AG04449 (cell line): ENCODE results near the gene PARD6B.

Experiments used
- CTCF ChIA-PET: fragments of 350-600 bp; formaldehyde crosslinking; extraction: SDS; loops from one replicate; lab custom pipeline; 2021; ENCODE audit warnings: antibody characterized with exemption; lab: Yijun Ruan, JAX
- POLR2A ChIA-PET: fragments of 400-600, 350-600 bp; formaldehyde crosslinking; extraction: SDS; loops from one replicate; lab custom pipeline; 2020; ENCODE audit warnings: antibody characterized with exemption, inconsistent platforms; lab: Yijun Ruan, JAX
- DNase-seq: peaks from one replicate; pipeline ENCODE4 v3.0.0-alpha.2; 2010; ENCODE audit warnings: low read depth, low spot score
- H3K4me3 ChIP-seq: 2 replicates; pipeline ENCODE4 v1.5.1; 2011; ENCODE audit warnings: low read depth, mild to moderate bottlenecking, control low read depth, low read length
- CTCF ChIP-seq: IDR thresholded peaks from one replicate; pipeline ENCODE4 v1.5.1; 2011; ENCODE audit warnings: mild to moderate bottlenecking, moderate library complexity, low read length, control low read depth, inconsistent platforms; ENCODE audit not compliant: insufficient read depth; ENCODE audit errors: missing control alignments

PARD6B gene, protein sequence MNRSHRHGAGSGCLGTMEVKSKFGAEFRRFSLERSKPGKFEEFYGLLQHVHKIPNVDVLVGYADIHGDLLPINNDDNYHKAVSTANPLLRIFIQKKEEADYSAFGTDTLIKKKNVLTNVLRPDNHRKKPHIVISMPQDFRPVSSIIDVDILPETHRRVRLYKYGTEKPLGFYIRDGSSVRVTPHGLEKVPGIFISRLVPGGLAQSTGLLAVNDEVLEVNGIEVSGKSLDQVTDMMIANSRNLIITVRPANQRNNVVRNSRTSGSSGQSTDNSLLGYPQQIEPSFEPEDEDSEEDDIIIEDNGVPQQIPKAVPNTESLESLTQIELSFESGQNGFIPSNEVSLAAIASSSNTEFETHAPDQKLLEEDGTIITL

DNA sequence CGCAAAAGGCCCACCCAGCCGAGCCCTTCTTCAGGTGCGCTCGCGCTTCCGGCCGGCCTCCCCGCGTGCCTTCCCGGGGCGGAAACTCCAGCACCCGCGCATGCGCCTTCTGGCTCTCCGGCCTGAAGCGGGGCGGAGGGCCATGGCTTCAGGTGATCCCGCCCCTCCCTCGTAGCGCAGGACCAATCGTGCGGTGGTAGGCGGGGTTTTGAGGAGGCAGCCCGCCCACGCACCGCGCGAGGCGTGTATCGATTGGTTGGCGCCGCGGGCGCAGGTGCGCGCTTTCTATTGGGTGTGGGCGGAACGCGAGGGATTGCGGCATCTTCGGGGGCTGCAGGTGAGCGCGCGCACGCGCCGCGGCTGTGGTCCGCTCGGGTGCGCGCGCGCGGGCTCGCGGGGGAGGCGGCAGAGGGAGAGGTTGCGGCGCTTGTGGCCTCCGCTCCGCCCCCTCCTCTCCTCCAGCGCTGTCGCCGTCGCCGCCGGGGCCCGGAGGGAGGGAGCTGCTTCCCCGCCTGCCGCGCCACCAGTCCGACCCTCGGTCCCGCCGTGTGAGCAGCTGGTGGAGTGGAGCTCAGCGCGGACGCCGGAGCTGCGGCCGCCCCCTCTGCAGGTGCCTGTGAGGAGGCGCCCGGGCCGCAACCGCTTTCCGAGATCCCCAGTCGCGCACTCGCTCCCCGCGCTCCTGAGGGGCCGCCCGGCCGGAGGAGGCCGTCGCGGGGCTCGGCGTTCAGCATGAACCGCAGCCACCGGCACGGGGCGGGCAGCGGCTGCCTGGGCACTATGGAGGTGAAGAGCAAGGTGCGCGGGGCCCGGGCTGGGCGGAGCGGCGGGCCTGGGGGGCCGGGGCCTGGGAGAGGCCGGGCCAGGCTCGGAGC, at the start of gene PARD6B:
TSS of gene PARD6B (plus strand) at position 526 of the 875 bp plus-strand sequence. CDS start at position 733, 207 bp downstream.
- POLR2A ChIA-PET: no interaction called here
- CTCF ChIA-PET: interaction anchor here (1.1 to 1.4 kb wide), 2 partner anchors 13 to 19 kb away, joined by 3 to 4 read pairs; no protein-coding TSS in a partner anchor
- H3K4me3 ChIP-seq: peak within 1 kb of the TSS; percentile 65
- TF ChIP-seq CTCF: no peak
- DNase-seq: peak; percentile 31

- DNase-seq: no peak
- TF ChIP-seq CTCF: no peak
- H3K4me3 ChIP-seq: no peak overlapping the region
- ChIA-PET POLR2A (no interaction called here), CTCF (no interaction called here)
Observed at GRCh38 chr20:50682065-50682464, 49.3 kb upstream of the PARD6B start.

DNA sequence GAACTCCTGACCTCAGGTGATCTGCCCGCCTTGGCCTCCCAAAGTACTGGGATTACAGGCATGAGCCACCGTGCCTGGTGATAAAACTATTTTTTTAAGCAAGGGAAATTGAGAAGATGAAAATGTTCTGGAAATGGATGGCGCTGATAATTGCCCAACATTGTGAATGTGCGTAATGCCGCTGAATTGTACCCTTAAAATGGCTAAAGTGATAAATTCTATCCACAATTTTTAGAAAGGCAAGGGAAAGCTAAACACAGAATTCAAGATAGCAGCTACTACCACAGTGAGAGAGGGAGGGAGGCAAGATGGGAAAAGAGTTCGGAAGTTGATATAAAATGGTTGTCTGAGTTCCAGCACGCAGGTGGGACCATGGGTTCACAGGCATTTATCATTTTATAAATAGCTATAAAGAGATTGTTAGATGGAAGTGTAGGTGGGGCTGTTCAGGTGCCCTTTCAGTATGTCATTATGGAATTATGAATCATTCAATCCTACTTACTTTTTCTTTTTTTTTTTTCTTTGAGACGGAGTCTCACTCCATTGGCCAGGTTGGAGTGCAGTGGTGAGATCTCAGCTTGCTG, 48.3 kb upstream of the PARD6B start:
- CTCF ChIA-PET: interaction anchor here (0.6 to 0.7 kb wide), 2 partner anchors 48 to 179 kb away, joined by 3 read pairs; no protein-coding TSS in a partner anchor
- POLR2A ChIA-PET: no interaction called here
- H3K4me3 ChIP-seq: no peak overlapping the region
- no peak for DNase-seq
- TF ChIP-seq CTCF: no peak

- no peak overlapping the region for H3K4me3 ChIP-seq
- POLR2A ChIA-PET: no interaction called here
- no peak for TF ChIP-seq CTCF
- CTCF ChIA-PET: interaction anchor here (0.7 kb wide), 1 partner anchor 180 kb away, joined by 3 read pairs; no protein-coding TSS in a partner anchor
- DNase-seq: no peak
Observed at GRCh38 chr20:50683570-50683969, 47.8 kb upstream of the PARD6B start.

- DNase-seq: no peak
- H3K4me3 ChIP-seq: no peak overlapping the region
- POLR2A ChIA-PET: no interaction called here
- TF ChIP-seq CTCF: no peak
- CTCF ChIA-PET: no interaction called here
Observed at GRCh38 chr20:50686821-50687220, 44.6 kb upstream of the PARD6B start.
